Neural cell (in vitro differentiated cells): ENCODE data around the gene SEC31A.

Experiments
- EP300 ChIP-seq: fragments of 450-650 bp; conservative IDR thresholded peaks from 2 replicates; pipeline ENCODE4 v1.6.1; 2014; ENCODE audit warnings: antibody characterized with exemption, mild to moderate bottlenecking, moderate library complexity; ENCODE audit not compliant: poor library complexity, severe bottlenecking
- EZH2 ChIP-seq: fragments of 200-600, 300-800 bp; shearing (Covaris generic), sonication (generic); IDR thresholded peaks from 2 replicates; pipeline ENCODE4 v1.6.1; 2014; ENCODE audit warnings: antibody characterized with exemption, low read length, borderline replicate concordance, mild to moderate bottlenecking; ENCODE audit not compliant: insufficient read depth, poor library complexity, severe bottlenecking
- MXI1 ChIP-seq: fragments of 450-650 bp; conservative IDR thresholded peaks from 2 replicates; pipeline ENCODE4 v1.6.1; 2014; ENCODE audit warnings: antibody characterized with exemption, mild to moderate bottlenecking; ENCODE audit not compliant: poor library complexity, severe bottlenecking
- POLR2AphosphoS5 ChIP-seq: IDR thresholded peaks from 2 replicates; pipeline ENCODE4 v1.6.1; 2012
- RAD21 ChIP-seq: fragments of 450-650 bp; conservative IDR thresholded peaks from 2 replicates; pipeline ENCODE4 v1.6.1; 2014; ENCODE audit warnings: antibody characterized with exemption, mild to moderate bottlenecking, moderate library complexity
- REST ChIP-seq: IDR thresholded peaks from 2 replicates; pipeline ENCODE4 v1.6.1; 2012; ENCODE audit warnings: borderline replicate concordance
- TAF1 ChIP-seq: IDR thresholded peaks from 2 replicates; pipeline ENCODE4 v1.6.1; 2012; ENCODE audit warnings: low read depth
- TF ChIP-seq, protein P1 (sequence below): fragments of 450-650 bp; IDR thresholded peaks from 2 replicates; pipeline ENCODE4 v1.5.1; 2014; ENCODE audit warnings: antibody characterized with exemption, mild to moderate bottlenecking, moderate library complexity; ENCODE audit not compliant: poor library complexity, severe bottlenecking

DNA sequence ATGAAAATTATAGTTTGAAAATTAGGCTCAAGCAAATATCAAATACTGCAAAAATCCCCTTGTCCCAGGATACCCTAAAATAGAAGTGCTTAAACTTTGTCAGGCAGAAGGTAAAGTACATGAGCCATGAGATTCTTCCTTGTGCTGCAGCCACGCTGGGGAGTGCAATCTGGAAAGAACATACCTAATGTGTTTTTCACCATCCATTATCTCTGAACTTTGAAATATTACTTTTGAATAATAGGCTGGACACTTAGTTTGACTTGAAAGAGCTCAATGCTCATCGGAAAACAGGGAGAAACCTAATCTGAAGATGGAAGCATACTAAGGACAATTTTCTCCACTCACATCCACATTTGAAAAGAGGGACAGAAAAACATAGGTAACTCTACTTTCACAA lies 28.4 kb upstream of the SEC31A start:
- TF ChIP-seq, protein P1, sequence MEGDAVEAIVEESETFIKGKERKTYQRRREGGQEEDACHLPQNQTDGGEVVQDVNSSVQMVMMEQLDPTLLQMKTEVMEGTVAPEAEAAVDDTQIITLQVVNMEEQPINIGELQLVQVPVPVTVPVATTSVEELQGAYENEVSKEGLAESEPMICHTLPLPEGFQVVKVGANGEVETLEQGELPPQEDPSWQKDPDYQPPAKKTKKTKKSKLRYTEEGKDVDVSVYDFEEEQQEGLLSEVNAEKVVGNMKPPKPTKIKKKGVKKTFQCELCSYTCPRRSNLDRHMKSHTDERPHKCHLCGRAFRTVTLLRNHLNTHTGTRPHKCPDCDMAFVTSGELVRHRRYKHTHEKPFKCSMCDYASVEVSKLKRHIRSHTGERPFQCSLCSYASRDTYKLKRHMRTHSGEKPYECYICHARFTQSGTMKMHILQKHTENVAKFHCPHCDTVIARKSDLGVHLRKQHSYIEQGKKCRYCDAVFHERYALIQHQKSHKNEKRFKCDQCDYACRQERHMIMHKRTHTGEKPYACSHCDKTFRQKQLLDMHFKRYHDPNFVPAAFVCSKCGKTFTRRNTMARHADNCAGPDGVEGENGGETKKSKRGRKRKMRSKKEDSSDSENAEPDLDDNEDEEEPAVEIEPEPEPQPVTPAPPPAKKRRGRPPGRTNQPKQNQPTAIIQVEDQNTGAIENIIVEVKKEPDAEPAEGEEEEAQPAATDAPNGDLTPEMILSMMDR, result no peak
- no peak for TF ChIP-seq EP300
- TF ChIP-seq TAF1, result no peak
- TF ChIP-seq REST, result no peak
- no peak for TF ChIP-seq EZH2
- no peak for TF ChIP-seq RAD21
- no peak for TF ChIP-seq MXI1
- no peak for TF ChIP-seq POLR2AphosphoS5
